ENCODE results near the gene TBX1. TPM values are rescaled to one million over a fixed set of nuclear protein-coding genes. Genes with fewer than 3 reads are reported as not detected.
A peak's percentile ranks its signal among the peaks of the same experiment; 100 is the strongest.

The TBX1 gene
- total and polyA plus RNA-seq, 5 donors from 2014 or later = not detected

GRCh38 chr22:19802001-19802893 is 41.7 kb downstream of the TBX1 start:
- H3K36me3 Mint-ChIP-seq = peaks cover 14% of the 10 kb centered on the region
- Histone ChIP-seq H3K4me3 (ENCODE audit: low read depth, low read length) (no peak overlapping the region), H3K27me3 (ENCODE audit: control insufficient read depth, insufficient read depth, low read length) (no peaks in the 10 kb centered on the region), H3K27ac (ENCODE audit: insufficient read depth, low read length, poor library complexity, severe bottlenecking) (no peak overlapping the region), H3K4me1 (ENCODE audit: control insufficient read depth, insufficient read depth, low read length, poor library complexity, severe bottlenecking) (no peaks in the 10 kb centered on the region), H3K36me3 (ENCODE audit: control insufficient read depth, insufficient read depth, low read length) (no peaks in the 10 kb centered on the region), H3K9me3 (ENCODE audit: control insufficient read depth in 2 of 2, low read length in 2 of 2) (no peaks in the 10 kb centered on the region)
- no peaks in the 10 kb centered on the region for H3K4me1 Mint-ChIP-seq
- H3K27ac Mint-ChIP-seq = peak overlapping the region in 1 of 3 donors; percentile 20
- H3K9me3 Mint-ChIP-seq = no peaks in the 10 kb centered on the region
- ATAC-seq (ENCODE audit: low read depth in 2 of 2) = no peak
- H3K27me3 Mint-ChIP-seq = no peaks in the 10 kb centered on the region
- no peak for DNase-seq
- no peak overlapping the region for H3K4me3 Mint-ChIP-seq

GRCh38 chr22:19802894-19803735 is 42.5 kb downstream of the TBX1 start:
- DNase-seq = no peak
- H3K9me3 ChIP-seq (ENCODE audit: control insufficient read depth in 2 of 2, low read length in 2 of 2) = no peaks in the 10 kb centered on the region
- H3K27ac Mint-ChIP-seq = peak overlapping the region in 1 of 3 donors; percentile 20

GRCh38 chr22:19803736-19804267 is 43.2 kb downstream of the TBX1 start:
- H3K36me3 Mint-ChIP-seq = peaks cover 14% of the 10 kb centered on the region
- peaks cover 0 to under 1% (median 0%) of the 10 kb centered on the region in 4 donors for H3K4me1 Mint-ChIP-seq
- DNase-seq (no peak), ATAC-seq (ENCODE audit: low read depth in 2 of 2) (no peak)
- Histone ChIP-seq H3K4me1 (ENCODE audit: control insufficient read depth, insufficient read depth, low read length, poor library complexity, severe bottlenecking) (no peaks in the 10 kb centered on the region), H3K36me3 (ENCODE audit: control insufficient read depth, insufficient read depth, low read length) (no peaks in the 10 kb centered on the region), H3K4me3 (ENCODE audit: low read depth, low read length) (no peak overlapping the region), H3K9me3 (ENCODE audit: control insufficient read depth in 2 of 2, low read length in 2 of 2) (no peaks in the 10 kb centered on the region), H3K27ac (ENCODE audit: insufficient read depth, low read length, poor library complexity, severe bottlenecking) (no peak overlapping the region), H3K27me3 (ENCODE audit: control insufficient read depth, insufficient read depth, low read length) (no peaks in the 10 kb centered on the region)
- no peak overlapping the region for H3K27ac Mint-ChIP-seq
- no peaks in the 10 kb centered on the region for H3K27me3 Mint-ChIP-seq
- no peak overlapping the region for H3K4me3 Mint-ChIP-seq
- H3K9me3 Mint-ChIP-seq = no peaks in the 10 kb centered on the region

More at GRCh38 chr22:19802894-19803735, 42.5 kb downstream of the TBX1 start:
- Histone ChIP-seq H3K36me3 (ENCODE audit: control insufficient read depth, insufficient read depth, low read length) (no peaks in the 10 kb centered on the region), H3K27ac (ENCODE audit: insufficient read depth, low read length, poor library complexity, severe bottlenecking) (no peak overlapping the region), H3K4me1 (ENCODE audit: control insufficient read depth, insufficient read depth, low read length, poor library complexity, severe bottlenecking) (no peaks in the 10 kb centered on the region), H3K27me3 (ENCODE audit: control insufficient read depth, insufficient read depth, low read length) (no peaks in the 10 kb centered on the region), H3K4me3 (ENCODE audit: low read depth, low read length) (no peak overlapping the region)
- Mint-ChIP-seq H3K4me3 (no peak overlapping the region), H3K4me1 (no peaks in the 10 kb centered on the region), H3K27me3 (no peaks in the 10 kb centered on the region), H3K36me3 (peaks cover 14% of the 10 kb centered on the region), H3K9me3 (no peaks in the 10 kb centered on the region)
- no peak for ATAC-seq (ENCODE audit: low read depth in 2 of 2)

GRCh38 chr22:19805821-19806212 is 45.2 kb downstream of the TBX1 start:
- peaks cover 14% of the 10 kb centered on the region for H3K36me3 Mint-ChIP-seq
- no peaks in the 10 kb centered on the region for H3K27me3 ChIP-seq (ENCODE audit: control insufficient read depth, insufficient read depth, low read length)
- no peak for ATAC-seq (ENCODE audit: low read depth in 2 of 2)
- no peak overlapping the region for H3K4me3 Mint-ChIP-seq
- H3K9me3 Mint-ChIP-seq = no peaks in the 10 kb centered on the region
- H3K4me1 Mint-ChIP-seq = peaks cover 0 to 17% (median 0%) of the 10 kb centered on the region in 4 donors
- no peak for DNase-seq
- no peak overlapping the region for H3K27ac ChIP-seq (ENCODE audit: insufficient read depth, low read length, poor library complexity, severe bottlenecking)
- H3K27me3 Mint-ChIP-seq = no peaks in the 10 kb centered on the region
- no peaks in the 10 kb centered on the region for H3K36me3 ChIP-seq (ENCODE audit: control insufficient read depth, insufficient read depth, low read length)
- no peak overlapping the region for H3K4me3 ChIP-seq (ENCODE audit: low read depth, low read length)
- H3K27ac Mint-ChIP-seq = no peak overlapping the region
- no peaks in the 10 kb centered on the region for H3K9me3 ChIP-seq (ENCODE audit: control insufficient read depth in 2 of 2, low read length in 2 of 2)
- peaks cover 10% of the 10 kb centered on the region for H3K4me1 ChIP-seq (ENCODE audit: control insufficient read depth, insufficient read depth, low read length, poor library complexity, severe bottlenecking)

- no peak for ATAC-seq (ENCODE audit: low read depth in 2 of 2)
- H3K27ac Mint-ChIP-seq = no peak overlapping the region
- Histone ChIP-seq H3K27ac (ENCODE audit: insufficient read depth, low read length, poor library complexity, severe bottlenecking) (no peak overlapping the region), H3K4me1 (ENCODE audit: control insufficient read depth, insufficient read depth, low read length, poor library complexity, severe bottlenecking) (peaks cover 10% of the 10 kb centered on the region), H3K9me3 (ENCODE audit: control insufficient read depth in 2 of 2, low read length in 2 of 2) (no peaks in the 10 kb centered on the region), H3K36me3 (ENCODE audit: control insufficient read depth, insufficient read depth, low read length) (no peaks in the 10 kb centered on the region), H3K4me3 (ENCODE audit: low read depth, low read length) (no peak overlapping the region), H3K27me3 (ENCODE audit: control insufficient read depth, insufficient read depth, low read length) (no peaks in the 10 kb centered on the region)
- no peak overlapping the region for H3K4me3 Mint-ChIP-seq
- DNase-seq = no peak
- peaks cover 0 to 24% (median 0%) of the 10 kb centered on the region in 4 donors for H3K4me1 Mint-ChIP-seq
- no peaks in the 10 kb centered on the region for H3K27me3 Mint-ChIP-seq
- H3K9me3 Mint-ChIP-seq = no peaks in the 10 kb centered on the region
- peaks cover 14% of the 10 kb centered on the region for H3K36me3 Mint-ChIP-seq
These were observed 45.9 kb downstream of the TBX1 start for GRCh38 chr22:19806213-19807160.

- no peaks in the 10 kb centered on the region for H3K27me3 ChIP-seq (ENCODE audit: control insufficient read depth, insufficient read depth, low read length)
- Mint-ChIP-seq H3K27ac (no peak overlapping the region), H3K27me3 (no peaks in the 10 kb centered on the region), H3K4me3 (no peak overlapping the region), H3K9me3 (no peaks in the 10 kb centered on the region), H3K36me3 (peaks cover 9% of the 10 kb centered on the region), H3K4me1 (peaks cover 0 to 24% (median 0%) of the 10 kb centered on the region in 4 donors)
- H3K27ac ChIP-seq (ENCODE audit: insufficient read depth, low read length, poor library complexity, severe bottlenecking) = no peak overlapping the region
- DNase-seq (no peak), ATAC-seq (ENCODE audit: low read depth in 2 of 2) (no peak)
- H3K4me3 ChIP-seq (ENCODE audit: low read depth, low read length) = no peak overlapping the region
- peaks cover 10% of the 10 kb centered on the region for H3K4me1 ChIP-seq (ENCODE audit: control insufficient read depth, insufficient read depth, low read length, poor library complexity, severe bottlenecking)
- no peaks in the 10 kb centered on the region for H3K36me3 ChIP-seq (ENCODE audit: control insufficient read depth, insufficient read depth, low read length)
- no peaks in the 10 kb centered on the region for H3K9me3 ChIP-seq (ENCODE audit: control insufficient read depth in 2 of 2, low read length in 2 of 2)
These were observed 46.8 kb downstream of the TBX1 start for GRCh38 chr22:19807161-19807913.

Data from CD4-positive, CD25-positive, alpha-beta regulatory T cell (primary cell).